HepG2 (cell line): ENCODE results near the gene CHKA. TPM values are rescaled to one million over a fixed set of nuclear protein-coding genes. Genes with fewer than 3 reads are reported as not detected.

Experiments
- ATAC-seq: fragments of 200-7000 bp; cut with Tn5 transposase; 3 replicates; pipeline ENCODE4 v1.9.1; 2020; ENCODE audit warnings: mild to moderate bottlenecking, moderate library complexity
- BruUV-seq: library from RNA; stranded (reverse); fragments of 400-500 nt; replicated peaks from 2 replicates; lab custom pipeline; 2021; lab: Mats Ljungman, UMichigan
- CTCF ChIA-PET: fragments of 300-600 bp; formaldehyde crosslinking; extraction: SDS; loops from one replicate; lab custom pipeline; 2021; ENCODE audit warnings: low total read pairs, inconsistent platforms, low intra/inter-chr PET ratio; lab: Yijun Ruan, JAX
- POLR2A ChIA-PET: fragments of 350-600 bp; sonication (Branson Sonifier 250); formaldehyde crosslinking; loops from one replicate; lab custom pipeline; 2020; ENCODE audit warnings: antibody characterized with exemption, inconsistent platforms; lab: Yijun Ruan, JAX
- DNase-seq: peaks from one replicate; pipeline ENCODE4 v3.0.0-alpha.2; 2015; ENCODE audit warnings: low spot score
- FAIRE-seq: peaks from 3 replicates; lab custom pipeline; 2011; peaks lifted over from hg19 to GRCh38; lab: Jason Lieb, UNC
- H2AFZ ChIP-seq: one replicate; pipeline ENCODE4 v1.6.1; 2011; ENCODE audit warnings: low read length, inconsistent platforms
- H3K27ac ChIP-seq: fragments of 300-600 bp; 3 replicates; pipeline ENCODE4 v1.8.0; 2011; ENCODE audit warnings: mixed run types, mild to moderate bottlenecking, mixed read lengths, low read length, inconsistent platforms; ENCODE audit not compliant: insufficient read depth; ENCODE audit errors: extremely low read length
- H3K27me3 ChIP-seq, 2 experiments: fragments of 200-600 bp in 1 of 2; 2 replicates in 1 of 2; 3 replicates in 1 of 2; pipeline versions ENCODE4 v1.6.0 to v1.8.0; 2011; ENCODE audit warnings: low read length in 2 of 2, mild to moderate bottlenecking in 2 of 2, moderate library complexity in 2 of 2, inconsistent platforms in 1 of 2; ENCODE audit not compliant: insufficient read depth in 2 of 2, control insufficient read depth in 1 of 2
- H3K36me3 ChIP-seq, 2 experiments: fragments of 200-600 bp in 1 of 2; replicated peaks in 1 of 2; 2 replicates in 1 of 2; 3 replicates in 1 of 2; pipeline versions ENCODE4 v1.5.1 to v1.8.0; 2011; ENCODE audit warnings: low read length in 2 of 2, inconsistent platforms in 1 of 2; ENCODE audit not compliant: insufficient read depth in 2 of 2, control insufficient read depth in 1 of 2
- H3K4me1 ChIP-seq: 2 replicates; pipeline ENCODE4 v1.5.1; 2012; ENCODE audit warnings: low read length, inconsistent platforms; ENCODE audit not compliant: insufficient read depth
- H3K4me2 ChIP-seq: 2 replicates; pipeline ENCODE4 v1.6.0; 2011; ENCODE audit warnings: low read depth, low read length, inconsistent platforms
- H3K4me3 ChIP-seq, 3 experiments: fragments of 200-600 bp in 1 of 3; sonication (generic), shearing (Covaris generic) in 1 of 3; replicated peaks in 1 of 3; 2 replicates each; pipeline ENCODE4 v1.5.1; 2011 to 2016; ENCODE audit warnings: low read length in 3 of 3, inconsistent platforms in 2 of 3, low read depth in 2 of 3, mild to moderate bottlenecking in 2 of 3, control low read depth in 1 of 3, mixed read lengths in 1 of 3; ENCODE audit not compliant: insufficient read depth in 1 of 3
- H3K79me2 ChIP-seq: one replicate; pipeline ENCODE4 v1.6.1; 2011; ENCODE audit warnings: low read length, inconsistent platforms; ENCODE audit not compliant: insufficient read depth
- H3K9ac ChIP-seq: 2 replicates; pipeline ENCODE4 v1.6.0; 2011; ENCODE audit warnings: mild to moderate bottlenecking, low read depth, low read length, inconsistent platforms; ENCODE audit not compliant: insufficient read depth
- H3K9me3 ChIP-seq: 2 replicates; pipeline ENCODE4 v1.5.1; 2012; ENCODE audit warnings: mild to moderate bottlenecking, low read length
- H4K20me1 ChIP-seq: 2 replicates; pipeline ENCODE4 v1.6.0; 2011; ENCODE audit warnings: inconsistent platforms, mild to moderate bottlenecking, low read length, moderate library complexity; ENCODE audit not compliant: insufficient read depth
- CEBPB ChIP-seq: IDR thresholded peaks from 2 replicates; pipeline ENCODE4 v1.6.1; 2011; ENCODE audit warnings: low read depth, low read length, improper control_type of control experiment, borderline replicate concordance
- CHD4 ChIP-seq: fragments of 200-600 bp; sonication (generic); IDR thresholded peaks from 2 replicates; pipeline ENCODE4 v1.7.0; 2017; ENCODE audit warnings: mild to moderate bottlenecking, low read length, borderline replicate concordance
- DMAP1 ChIP-seq: IDR thresholded peaks from 2 replicates; pipeline ENCODE4 v1.6.1; 2016
- DZIP1 ChIP-seq: sonication (generic); formaldehyde crosslinking; IDR thresholded peaks from 2 replicates; pipeline ENCODE4 v1.5.0; 2020; ENCODE audit warnings: mild to moderate bottlenecking, missing genetic modification reagents
- E2F2 ChIP-seq: sonication (generic); formaldehyde crosslinking; IDR thresholded peaks from 2 replicates; pipeline ENCODE4 v1.4.0; 2020; ENCODE audit warnings: missing genetic modification reagents, borderline replicate concordance
- EED ChIP-seq: sonication (generic); formaldehyde crosslinking; IDR thresholded peaks from 2 replicates; pipeline ENCODE4 v1.5.0; 2020; ENCODE audit warnings: mild to moderate bottlenecking, missing genetic modification reagents
- MAZ ChIP-seq, 2 experiments: sonication (generic) in 1 of 2; formaldehyde crosslinking in 1 of 2; IDR thresholded peaks; 2 replicates each; pipeline versions ENCODE4 v1.5.0 to v1.6.1; 2012 to 2020; ENCODE audit warnings: low read depth in 2 of 2, mild to moderate bottlenecking in 2 of 2, borderline replicate concordance in 1 of 2, improper control_type of control experiment in 1 of 2, low read length in 1 of 2, missing genetic modification reagents in 1 of 2, moderate library complexity in 1 of 2
- NONO ChIP-seq, 2 experiments: fragments of 450-650 bp in 1 of 2; sonication (generic) in 1 of 2; formaldehyde crosslinking in 1 of 2; IDR thresholded peaks in 1 of 2; conservative IDR thresholded peaks in 1 of 2; 2 replicates each; pipeline versions ENCODE4 v1.6.1 to v1.8.0; 2017 to 2022; ENCODE audit warnings: mild to moderate bottlenecking in 1 of 2, missing genetic modification reagents in 1 of 2, moderate library complexity in 1 of 2
- NR0B2 ChIP-seq: sonication (generic); formaldehyde crosslinking; IDR thresholded peaks from 2 replicates; pipeline ENCODE4 v1.4.0; 2020; ENCODE audit warnings: mild to moderate bottlenecking, missing genetic modification reagents
- NR2F1 ChIP-seq, 2 experiments: fragments of 450-650 bp in 1 of 2; formaldehyde crosslinking in 1 of 2; IDR thresholded peaks; 2 replicates each; pipeline versions ENCODE4 v1.5.0 to v1.6.1; 2016 to 2020; ENCODE audit warnings: mild to moderate bottlenecking in 1 of 2, missing compliant biosample characterization in 1 of 2, missing genetic modification reagents in 1 of 2, moderate library complexity in 1 of 2
- SMC3 ChIP-seq: IDR thresholded peaks from 2 replicates; pipeline ENCODE4 v1.6.1; 2011; ENCODE audit warnings: low read length, improper control_type of control experiment
- ZNF224 ChIP-seq: sonication (generic); formaldehyde crosslinking; IDR thresholded peaks from 2 replicates; pipeline ENCODE4 v1.5.0; 2020; ENCODE audit warnings: mild to moderate bottlenecking, missing genetic modification reagents
- ZNF337 ChIP-seq: sonication (generic); formaldehyde crosslinking; IDR thresholded peaks from 2 replicates; pipeline ENCODE4 v1.5.1; 2020; ENCODE audit warnings: missing genetic modification reagents, low read depth, mild to moderate bottlenecking, borderline replicate concordance
- ZNF546 ChIP-seq: sonication (generic); formaldehyde crosslinking; conservative IDR thresholded peaks from 2 replicates; pipeline ENCODE4 v1.8.1; 2023; ENCODE audit warnings: mild to moderate bottlenecking, missing genetic modification reagents
- ZNF576 ChIP-seq: sonication (generic); formaldehyde crosslinking; IDR thresholded peaks from 2 replicates; pipeline ENCODE4 v1.4.0; 2020; ENCODE audit warnings: mild to moderate bottlenecking, missing genetic modification reagents
- ZNF629 ChIP-seq: sonication (generic); formaldehyde crosslinking; conservative IDR thresholded peaks from 2 replicates; pipeline ENCODE4 v1.5.0; 2020; ENCODE audit warnings: missing genetic modification reagents
- ZNF678 ChIP-seq: sonication (generic); formaldehyde crosslinking; IDR thresholded peaks from 2 replicates; pipeline ENCODE4 v1.4.0; 2020; ENCODE audit warnings: mild to moderate bottlenecking, missing genetic modification reagents
- ZNF746 ChIP-seq: sonication (generic); formaldehyde crosslinking; IDR thresholded peaks from 2 replicates; pipeline ENCODE4 v1.8.0; 2022; ENCODE audit warnings: mild to moderate bottlenecking, missing genetic modification reagents
- ZNF772 ChIP-seq: sonication (generic); formaldehyde crosslinking; IDR thresholded peaks from 2 replicates; pipeline ENCODE4 v1.5.0; 2020; ENCODE audit warnings: mild to moderate bottlenecking, missing genetic modification reagents
- ZSCAN25 ChIP-seq: sonication (generic); formaldehyde crosslinking; IDR thresholded peaks from 2 replicates; pipeline ENCODE4 v1.8.0; 2022; ENCODE audit warnings: mild to moderate bottlenecking, missing genetic modification reagents
- WGBS: methylation state at CpG from one replicate; pipeline ENCODE4 v1.1.6; 2017; ENCODE audit warnings: low lambda C conversion rate; 5-methylcytosine and 5-hydroxymethylcytosine counted together
- in situ Hi-C: cut with HindIII; loops from 2 replicates; pipeline ENCODE4 v1.10.0; 2017; ENCODE audit warnings: low pct_unique_long_range_greater_than_20kb; ENCODE audit not compliant: extremely low pct_ligation_motif_present
- intact Hi-C: fragments of 100-400 bp; cut with micrococcal nuclease; formaldehyde crosslinking; loops from one replicate; pipeline ENCODE4 v1.10.0; 2022; ENCODE audit not compliant: unreplicated experiment
- polyA plus RNA-seq, 8 experiments: library from polyadenylated mRNA; depleted of rRNA in 3 of 8; stranded (reverse) in 7 of 8; unstranded in 1 of 8; fragments of >200 nt; fragmentation: Illumina TruSeq in 4 of 8; extraction: Trizol in 4 of 8; gene quantifications; 2 replicates each; pipeline versions ENCODE4 v1.2.1 to v1.2.3, GENCODE V29; 2011 to 2016; ENCODE audit warnings: low read depth in 4 of 8, missing spikeins in 1 of 8, mixed read lengths in 1 of 8; ENCODE audit not compliant: insufficient read depth in 1 of 8
- total RNA-seq, 5 experiments: library from RNA; depleted of rRNA; stranded (reverse); fragments of >200 nt; fragmentation: Illumina TruSeq; extraction: Trizol; gene quantifications; 2 replicates each; pipeline ENCODE4 v1.2.3, GENCODE V29; 2016; ENCODE audit warnings: low read depth in 1 of 5

The CHKA gene
- total and polyA plus RNA-seq, 2 of the 13 experiments (the other 11 are each of a cell fraction or from before 2014, with no cell fraction given), result 71.6 to 92.7 TPM

GRCh38 chr11:68031144-68031464 lies 90.1 kb downstream of the CHKA start:
- Histone ChIP-seq H2AFZ (no peak overlapping the region), H3K27ac (peak overlapping the region; percentile 86), H3K27me3 (no peaks in the 10 kb centered on the region; a peak in 1 of 5 replicates), H3K9me3 (no peaks in the 10 kb centered on the region), H3K79me2 (peaks cover 26% of the 10 kb centered on the region), H4K20me1 (no peaks in the 10 kb centered on the region), H3K4me3 (peak overlapping the region; percentile 78 to 84 (median 83)), H3K4me1 (peaks cover 32% of the 10 kb centered on the region), H3K9ac (peak overlapping the region; percentile 96), H3K36me3 (peaks cover 8 to 13% of the 10 kb centered on the region in 2 experiments; a peak in 3 of 5 replicates), H3K4me2 (peak overlapping the region; percentile 97)
- BruUV-seq, result no TSS peak
- POLR2A ChIA-PET, result interaction anchor here (1.1 to 1.2 kb wide), 2 partner anchors 9 to 22 kb away, joined by 3 to 4 read pairs; no protein-coding TSS in a partner anchor
- FAIRE-seq, result no peak
- CTCF ChIA-PET, result no interaction called here
- in situ Hi-C loops, result no loop called here
- intact Hi-C loops, result no loop called here
- ATAC-seq, result no peak
- DNase-seq, result no peak
- WGBS, result 7% methylated on average over 10 of the region's 10 CpGs
- TF ChIP-seq SMC3 (no peak), ZNF576 (CRISPR knock-in tag) (peak; percentile 5; the same call in 1 of the 2 replicates), NR2F1 (CRISPR knock-in tag; IDR thresholded peaks at IDR 0.05) (0 out of 4 replicates have a peak, but pooled peaks of 1 of the 2 experiments have one; percentile 6), ZNF337 (CRISPR knock-in tag) (0 out of 2 replicates have a peak, but pooled peaks have one; percentile 17), DMAP1 (CRISPR knock-in tag) (peak; percentile 40; the same call in 1 of the 2 replicates), ZNF746 (CRISPR knock-in tag) (0 out of 2 replicates have a peak, but pooled peaks have one; percentile 23), E2F2 (CRISPR knock-in tag) (no peak), MAZ (IDR thresholded peaks at IDR 0.05; ENCODE audit: borderline replicate concordance, low read depth, low read length) (no peak), MAZ (CRISPR knock-in tag; IDR thresholded peaks at IDR 0.05; ENCODE audit: low read depth) (peak; percentile 40; the same call in 1 of the 2 replicates), CEBPB (no peak), DZIP1 (CRISPR knock-in tag) (no peak), CHD4 (0 out of 2 replicates have a peak, but pooled peaks have one; percentile 47), NONO (IDR thresholded peaks at IDR 0.05) (no peak), NONO (CRISPR knock-in tag; conservative IDR thresholded peaks at IDR 0.05) (no peak), NR0B2 (CRISPR knock-in tag) (no peak), ZNF224 (CRISPR knock-in tag) (no peak), ZNF546 (CRISPR knock-in tag) (0 out of 2 replicates have a peak, but pooled peaks have one; percentile 16), ZNF772 (CRISPR knock-in tag) (peak; percentile 19; the same call in 1 of the 2 replicates), EED (peak; percentile 38; the same call in 1 of the 2 replicates), ZNF678 (no peak), ZNF629 (CRISPR knock-in tag) (peak; percentile 83), ZSCAN25 (CRISPR knock-in tag) (no peak)
